ENCODE data around the gene ITIH6. TPM values are rescaled to one million over a fixed set of nuclear protein-coding genes. Genes with fewer than 3 reads are reported as not detected.

Gene ITIH6
- total RNA-seq, 1 experiment from 2014 or later, result 0.29 TPM

- intact Hi-C loops (cut with micrococcal nuclease; ENCODE audit: unreplicated experiment), result no loop called here
- H3K9me3 Mint-ChIP-seq (ENCODE audit: unreplicated experiment), result no peaks in the 10 kb centered on the region
Observed at GRCh38 chrX:54711735-54712134, 86.3 kb downstream of the ITIH6 start.

GRCh38 chrX:54710920-54711319 is 87.1 kb downstream of the ITIH6 start:
- peaks cover 5% of the 10 kb centered on the region for H3K27me3 Mint-ChIP-seq (ENCODE audit: insufficient read depth, unreplicated experiment)
- peaks cover 13% of the 10 kb centered on the region for H3K4me1 Mint-ChIP-seq (ENCODE audit: low read depth, unreplicated experiment)
- TF ChIP-seq, protein P1, sequence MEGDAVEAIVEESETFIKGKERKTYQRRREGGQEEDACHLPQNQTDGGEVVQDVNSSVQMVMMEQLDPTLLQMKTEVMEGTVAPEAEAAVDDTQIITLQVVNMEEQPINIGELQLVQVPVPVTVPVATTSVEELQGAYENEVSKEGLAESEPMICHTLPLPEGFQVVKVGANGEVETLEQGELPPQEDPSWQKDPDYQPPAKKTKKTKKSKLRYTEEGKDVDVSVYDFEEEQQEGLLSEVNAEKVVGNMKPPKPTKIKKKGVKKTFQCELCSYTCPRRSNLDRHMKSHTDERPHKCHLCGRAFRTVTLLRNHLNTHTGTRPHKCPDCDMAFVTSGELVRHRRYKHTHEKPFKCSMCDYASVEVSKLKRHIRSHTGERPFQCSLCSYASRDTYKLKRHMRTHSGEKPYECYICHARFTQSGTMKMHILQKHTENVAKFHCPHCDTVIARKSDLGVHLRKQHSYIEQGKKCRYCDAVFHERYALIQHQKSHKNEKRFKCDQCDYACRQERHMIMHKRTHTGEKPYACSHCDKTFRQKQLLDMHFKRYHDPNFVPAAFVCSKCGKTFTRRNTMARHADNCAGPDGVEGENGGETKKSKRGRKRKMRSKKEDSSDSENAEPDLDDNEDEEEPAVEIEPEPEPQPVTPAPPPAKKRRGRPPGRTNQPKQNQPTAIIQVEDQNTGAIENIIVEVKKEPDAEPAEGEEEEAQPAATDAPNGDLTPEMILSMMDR (IDR thresholded peaks at IDR 0.05; ENCODE audit: insufficient read depth in 1 of 2, low read depth in 1 of 2, low read length in 1 of 2, severe bottlenecking in 1 of 2, unreplicated experiment in 1 of 2), result no peak
- Histone ChIP-seq H3K36me3 (ENCODE audit: control insufficient read depth, insufficient read depth, low read length) (no peaks in the 10 kb centered on the region), H3K4me1 (peaks cover 5% of the 10 kb centered on the region; the same call in 1 of the 2 replicates), H3K9me3 (no peaks in the 10 kb centered on the region), H3K4me3 (ENCODE audit: low read depth, low read length) (no peak overlapping the region), H3K27me3 (replicated peaks; ENCODE audit: control insufficient read depth, insufficient read depth, low read length) (no peaks in the 10 kb centered on the region)
- no TSS peak for BruUV-seq (replicated peaks)
- CTCF ChIA-PET, result no interaction called here
- no peak overlapping the region for H3K27ac Mint-ChIP-seq (ENCODE audit: unreplicated experiment)
- POLR2A ChIA-PET, result no interaction called here
- intact Hi-C loops (cut with micrococcal nuclease; ENCODE audit: unreplicated experiment), result no loop called here
- H3K36me3 Mint-ChIP-seq (ENCODE audit: insufficient read depth, unreplicated experiment), result peaks cover 4% of the 10 kb centered on the region
- no peak for DNase-seq
- H3K4me3 Mint-ChIP-seq (ENCODE audit: unreplicated experiment), result no peak overlapping the region
- H3K9me3 Mint-ChIP-seq (ENCODE audit: unreplicated experiment), result no peaks in the 10 kb centered on the region

More at GRCh38 chrX:54711735-54712134, 86.3 kb downstream of the ITIH6 start:
- H3K4me3 ChIP-seq (ENCODE audit: low read depth, low read length), result no peak overlapping the region
- TF ChIP-seq, protein P1 (IDR thresholded peaks at IDR 0.05; ENCODE audit: insufficient read depth in 1 of 2, low read depth in 1 of 2, low read length in 1 of 2, severe bottlenecking in 1 of 2, unreplicated experiment in 1 of 2), result no peak
- CTCF ChIA-PET, result no interaction called here
- no TSS peak for BruUV-seq (replicated peaks)
- no peak for DNase-seq
- H3K27ac Mint-ChIP-seq (ENCODE audit: unreplicated experiment), result no peak overlapping the region
- H3K4me1 ChIP-seq, result peaks cover 5% of the 10 kb centered on the region; the same call in 1 of the 2 replicates
- no peak overlapping the region for H3K4me3 Mint-ChIP-seq (ENCODE audit: unreplicated experiment)
- POLR2A ChIA-PET, result no interaction called here
- H3K27me3 Mint-ChIP-seq (ENCODE audit: insufficient read depth, unreplicated experiment), result peaks cover 5% of the 10 kb centered on the region
- no peaks in the 10 kb centered on the region for H3K27me3 ChIP-seq (replicated peaks; ENCODE audit: control insufficient read depth, insufficient read depth, low read length)
- H3K4me1 Mint-ChIP-seq (ENCODE audit: low read depth, unreplicated experiment), result peaks cover 13% of the 10 kb centered on the region
- H3K36me3 Mint-ChIP-seq (ENCODE audit: insufficient read depth, unreplicated experiment), result peaks cover 4% of the 10 kb centered on the region
- H3K9me3 ChIP-seq, result no peaks in the 10 kb centered on the region
- H3K36me3 ChIP-seq (ENCODE audit: control insufficient read depth, insufficient read depth, low read length), result no peaks in the 10 kb centered on the region

DNA sequence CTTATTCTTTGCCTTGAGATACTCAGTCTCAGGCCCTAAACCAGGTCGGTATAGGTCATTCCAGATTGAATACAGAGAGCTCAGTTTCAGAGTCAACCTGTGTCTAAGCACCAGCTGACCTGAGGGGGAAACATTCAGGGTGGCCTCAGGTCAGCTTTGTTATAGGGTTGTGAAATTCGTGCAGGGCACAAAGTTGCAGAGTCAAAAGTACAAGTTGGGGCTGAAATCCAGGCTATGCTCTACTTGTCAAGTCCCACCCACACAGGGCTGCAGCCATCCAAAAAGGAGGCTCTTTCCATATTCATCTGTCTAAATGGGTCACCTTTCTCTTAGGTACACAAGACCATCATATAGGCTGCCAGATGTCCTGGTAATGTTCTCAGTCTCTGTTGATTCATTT is 89.7 kb downstream of the ITIH6 start:
- DNase-seq, result no peak
- H3K27me3 ChIP-seq (replicated peaks; ENCODE audit: control insufficient read depth, insufficient read depth, low read length), result no peaks in the 10 kb centered on the region
- Mint-ChIP-seq H3K9me3 (ENCODE audit: unreplicated experiment) (no peaks in the 10 kb centered on the region), H3K36me3 (ENCODE audit: insufficient read depth, unreplicated experiment) (no peaks in the 10 kb centered on the region), H3K27me3 (ENCODE audit: insufficient read depth, unreplicated experiment) (peaks cover 10% of the 10 kb centered on the region), H3K27ac (ENCODE audit: unreplicated experiment) (no peak overlapping the region), H3K4me3 (ENCODE audit: unreplicated experiment) (no peak overlapping the region), H3K4me1 (ENCODE audit: low read depth, unreplicated experiment) (no peaks in the 10 kb centered on the region)
- TF ChIP-seq, protein P1 (IDR thresholded peaks at IDR 0.05; ENCODE audit: insufficient read depth in 1 of 2, low read depth in 1 of 2, low read length in 1 of 2, severe bottlenecking in 1 of 2, unreplicated experiment in 1 of 2), result no peak
- no TSS peak for BruUV-seq (replicated peaks)
- H3K4me3 ChIP-seq (ENCODE audit: low read depth, low read length), result no peak overlapping the region
- intact Hi-C loops (cut with micrococcal nuclease; ENCODE audit: unreplicated experiment), result no loop called here
- no peaks in the 10 kb centered on the region for H3K4me1 ChIP-seq
- no peaks in the 10 kb centered on the region for H3K9me3 ChIP-seq
- ChIA-PET POLR2A (no interaction called here), CTCF (no interaction called here)
- no peaks in the 10 kb centered on the region for H3K36me3 ChIP-seq (ENCODE audit: control insufficient read depth, insufficient read depth, low read length)

Other genes starting within 250 kb of the ITIH6 start
- gene MAGED2, start 9.5 kb upstream of the ITIH6 start, total RNA-seq (2022), result 96.0 and 103 TPM in 2 replicates
- gene TRO, start 122.6 kb upstream of the ITIH6 start, total RNA-seq (2022), result not detected in 2 replicates
- 0.21 TPM in 1 of 2 replicates, not detected in the other for gene PFKFB1, start 195.9 kb upstream of the ITIH6 start, total RNA-seq (2022)
- 17.0 and 19.6 TPM in 2 replicates for gene APEX2, start 202.1 kb upstream of the ITIH6 start, total RNA-seq (2022)
- gene ALAS2, start 232.7 kb upstream of the ITIH6 start, total RNA-seq (2022), result not detected in 2 replicates